ENCODE results near the gene IRS1.

DNA sequence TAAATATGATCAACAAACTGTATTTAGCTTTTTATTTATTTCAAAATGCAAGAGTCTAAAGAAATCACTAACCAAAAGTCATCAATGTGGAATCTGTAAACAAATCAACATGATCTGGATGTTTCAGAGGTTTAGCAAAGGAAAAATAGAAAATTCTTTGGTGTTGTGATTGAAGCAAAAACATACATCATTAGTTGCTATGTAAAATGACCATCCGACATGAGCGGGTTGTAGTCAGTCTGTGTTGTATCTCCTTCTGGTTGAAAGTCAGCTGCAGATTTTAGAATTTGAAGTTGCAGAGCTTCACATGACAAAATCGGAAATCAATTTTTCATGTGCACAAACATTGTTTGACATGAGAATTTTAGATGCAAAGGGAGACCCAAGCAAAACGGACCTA lies 63.2 kb downstream of the IRS1 start:
- TF ChIP-seq CTCF (conservative IDR thresholded peaks at IDR 0.05 in 1 of 2, IDR thresholded peaks at IDR 0.05 in 1 of 2; ENCODE audit: low read depth in 1 of 2, low read length in 2 of 2) (no peak), EZH2 (IDR thresholded peaks at IDR 0.05; ENCODE audit: low read length, missing control alignments) (no peak)

Data from fibroblast of lung (primary cell).